ENCODE data around the gene FAM124A. TPM values are rescaled to one million over a fixed set of nuclear protein-coding genes. Genes with fewer than 3 reads are reported as not detected.

FAM124A gene
- total and polyA plus RNA-seq, 2 experiments from 2014 or later: 37.7 to 109 TPM

- TF ChIP-seq ZNF462 (CRISPR knock-in tag; IDR thresholded peaks at IDR 0.05) (no peak), CTCF (conservative IDR thresholded peaks at IDR 0.05; ENCODE audit: low read depth in 2 of 2) (no peak)
Observed at GRCh38 chr13:51208716-51209115, 13.5 kb upstream of the FAM124A start (continued).

GRCh38 chr13:51211910-51212309 is 10.3 kb upstream of the FAM124A start:
- ATAC-seq (no peak), DNase-seq (ENCODE audit: low spot score) (no peak)
- Mint-ChIP-seq H3K27ac (no peak overlapping the region), H3K4me1 (peaks cover 43% of the 10 kb centered on the region), H3K9me3 (peaks cover 10% of the 10 kb centered on the region; the same call in 2 of the 3 replicates), H3K36me3 (ENCODE audit: low read depth) (peaks cover 3% of the 10 kb centered on the region; the same call in 2 of the 3 replicates), H3K4me3 (no peak overlapping the region), H3K27me3 (ENCODE audit: insufficient read depth, low read depth, poor library complexity) (no peaks in the 10 kb centered on the region)
- no peaks in the 10 kb centered on the region for H3K36me3 ChIP-seq (ENCODE audit: insufficient read depth)
- no peak for TF ChIP-seq CTCF (conservative IDR thresholded peaks at IDR 0.05; ENCODE audit: low read depth in 2 of 2)
- TF ChIP-seq NANOG (IDR thresholded peaks at IDR 0.05; ENCODE audit: borderline replicate concordance): peak; percentile 84
- no peak for TF ChIP-seq ZNF331 (CRISPR knock-in tag; IDR thresholded peaks at IDR 0.05; ENCODE audit: low read depth)
- TF ChIP-seq ETS1 (IDR thresholded peaks at IDR 0.05): no peak
- no peaks in the 10 kb centered on the region for H3K79me2 ChIP-seq (replicated peaks; ENCODE audit: insufficient read depth)
- no peak overlapping the region for H2AFZ ChIP-seq
- H4K20me1 ChIP-seq (replicated peaks; ENCODE audit: insufficient read depth): no peaks in the 10 kb centered on the region
- no peak overlapping the region for H3K27ac ChIP-seq (ENCODE audit: low read depth)
- H3K27me3 ChIP-seq (ENCODE audit: insufficient read depth): no peaks in the 10 kb centered on the region
- H3K9me2 ChIP-seq (ENCODE audit: insufficient read depth): peaks cover 11% of the 10 kb centered on the region
- H3K4me2 ChIP-seq: peak overlapping the region; percentile 66
- no peaks in the 10 kb centered on the region; the same call in 1 of the 2 replicates for H3F3A ChIP-seq (replicated peaks; ENCODE audit: low read depth)
- peaks cover 46% of the 10 kb centered on the region for H3K4me1 ChIP-seq (ENCODE audit: insufficient read depth)
- peak overlapping the region; percentile 26; the same call in 1 of the 2 replicates for H3K4me3 ChIP-seq
